NCI-H1105 treated with DMSO at 0.1 percent for 48 hours (cell line): ENCODE measurements around the gene NAA10.
"Not testable (repeated sequence)": the region's sequence is repeated elsewhere in the genome, so short reads cannot be mapped to it uniquely, and the experiment has no call there.

Experiments
- DNase-seq: peaks from one replicate; lab custom pipeline; 2025; lab: John Stamatoyannopoulos, UW

NAA10 gene

GRCh38 chrX:153934762-153935325, at the start of gene NAA10:
NAA10 (minus strand) TSS chrX:153935037; CDS start chrX:153934904, 133 bp downstream.
- peak; percentile 80 for DNase-seq

- DNase-seq: no peak
Measured at GRCh38 chrX:153983321-153983801, 48.5 kb upstream of the NAA10 start.

- DNase-seq: no peak
Measured at GRCh38 chrX:153981771-153982533, 47.1 kb upstream of the NAA10 start.

GRCh38 chrX:153981231-153981630, 46.4 kb upstream of the NAA10 start:
- no peak for DNase-seq

- DNase-seq: not testable (repeated sequence)
Measured at GRCh38 chrX:153980394-153980793, 45.6 kb upstream of the NAA10 start.

GRCh38 chrX:153974726-153975286, 40.0 kb upstream of the NAA10 start:
- DNase-seq: peak; percentile 3

GRCh38 chrX:153974003-153974725, 39.3 kb upstream of the NAA10 start:
- no peak for DNase-seq

- peak; percentile 91 for DNase-seq
Measured at GRCh38 chrX:153973127-153974002, 38.5 kb upstream of the NAA10 start.

GRCh38 chrX:153972368-153973126, 37.7 kb upstream of the NAA10 start, which contains the start of gene TMEM187:
TMEM187 (plus strand) TSS chrX:153972754; CDS start chrX:153982063, 9,309 bp downstream.
- DNase-seq: peak; percentile 98

GRCh38 chrX:153971450-153972367, 36.9 kb upstream of the NAA10 start, which contains the start of gene HCFC1:
HCFC1 (minus strand) TSS chrX:153971818; CDS start chrX:153970840, 978 bp downstream.
- DNase-seq: peak; percentile 97

GRCh38 chrX:153971124-153971449, 36.2 kb upstream of the NAA10 start:
- DNase-seq: peak; percentile 83

- DNase-seq: peak; percentile 69
Measured at GRCh38 chrX:153970357-153971123, 35.7 kb upstream of the NAA10 start.

GRCh38 chrX:153969904-153970356, 35.1 kb upstream of the NAA10 start:
- DNase-seq: peak; percentile 65

GRCh38 chrX:153969125-153969903, 34.5 kb upstream of the NAA10 start:
- DNase-seq: no peak

GRCh38 chrX:153968754-153969124, 33.9 kb upstream of the NAA10 start:
- DNase-seq: peak; percentile 48

- no peak for DNase-seq
Measured at GRCh38 chrX:153968255-153968654, 33.4 kb upstream of the NAA10 start.

- no peak for DNase-seq
Measured at GRCh38 chrX:153967536-153968224, 32.8 kb upstream of the NAA10 start.
